GM12878 (cell line): ENCODE measurements around the gene EDEM2. TPM values are rescaled to one million over a fixed set of nuclear protein-coding genes. Genes with fewer than 3 reads are reported as not detected.

ENCODE experiments used
- ATAC-seq: fragments of 200-7000 bp; cut with Tn5 transposase; 3 replicates; pipeline ENCODE4 v1.9.1; 2020; ENCODE audit warnings: mild to moderate bottlenecking, moderate library complexity
- BruUV-seq: library from RNA; stranded (reverse); fragments of 400-500 nt; replicated peaks from 2 replicates; lab custom pipeline; 2021; lab: Mats Ljungman, UMichigan
- CTCF ChIA-PET: fragments of 300-600 bp; sonication (Branson Sonifier 250); formaldehyde crosslinking; extraction: SDS; loops from one replicate; lab custom pipeline; 2021; ENCODE audit warnings: inconsistent platforms; lab: Yijun Ruan, JAX
- POLR2A ChIA-PET: fragments of 350-600 bp; formaldehyde crosslinking; extraction: SDS; loops from one replicate; lab custom pipeline; 2021; ENCODE audit warnings: inconsistent platforms; lab: Charles Lee
- RAD21 ChIA-PET: fragments of 300-600 bp; sonication (Branson Sonifier 250); formaldehyde crosslinking; loops from one replicate; lab custom pipeline; 2023; ENCODE audit warnings: antibody characterized with exemption; ENCODE audit not compliant: unreplicated experiment; lab: Charles Lee
- SMC1A ChIA-PET: fragments of 300-600 bp; sonication (Branson Sonifier 250); formaldehyde crosslinking; loops from one replicate; lab custom pipeline; 2023; ENCODE audit not compliant: unreplicated experiment, uncharacterized antibody; lab: Charles Lee
- DNase-seq: peaks from one replicate; pipeline ENCODE4 v3.0.0-alpha.2; 2011; ENCODE audit warnings: low read depth, low spot score
- FAIRE-seq: peaks from 3 replicates; lab custom pipeline; 2011; peaks lifted over from hg19 to GRCh38; lab: Jason Lieb, UNC
- H2AFZ ChIP-seq: 2 replicates; pipeline ENCODE4 v1.6.0; 2011; ENCODE audit warnings: low read depth, low read length, control low read depth; ENCODE audit not compliant: control insufficient read depth
- H3K27ac ChIP-seq: 2 replicates; pipeline ENCODE4 v1.5.1; 2011; ENCODE audit warnings: control low read depth; ENCODE audit not compliant: control insufficient read depth, insufficient read depth
- H3K27me3 ChIP-seq, 2 experiments: replicated peaks in 1 of 2; 2 replicates each; pipeline versions ENCODE4 v1.6.0 to v1.6.1; 2011; ENCODE audit warnings: low read length in 1 of 2; ENCODE audit not compliant: control insufficient read depth in 2 of 2, insufficient read depth in 2 of 2
- H3K36me3 ChIP-seq, 2 experiments: 2 replicates each; pipeline ENCODE4 v1.5.1; 2011; ENCODE audit warnings: low read length in 1 of 2; ENCODE audit not compliant: control insufficient read depth in 2 of 2, insufficient read depth in 2 of 2
- H3K4me1 ChIP-seq: 2 replicates; pipeline ENCODE4 v1.6.1; 2011; ENCODE audit warnings: mild to moderate bottlenecking, low read length, moderate library complexity, mixed read lengths; ENCODE audit not compliant: control insufficient read depth, insufficient read depth
- H3K4me2 ChIP-seq: 2 replicates; pipeline ENCODE4 v1.6.0; 2011; ENCODE audit warnings: control low read depth; ENCODE audit not compliant: control insufficient read depth, insufficient read depth
- H3K4me3 ChIP-seq: fragments of 200-600 bp; sonication (generic); 2 replicates; pipeline ENCODE4 v1.5.1; 2016
- H3K79me2 ChIP-seq: 2 replicates; pipeline ENCODE4 v1.6.0; 2011; ENCODE audit warnings: low read length; ENCODE audit not compliant: control insufficient read depth, insufficient read depth
- H3K9ac ChIP-seq: 2 replicates; pipeline ENCODE4 v1.8.0; 2011; ENCODE audit warnings: low read length, control low read depth, mixed read lengths; ENCODE audit not compliant: control insufficient read depth, insufficient read depth
- H3K9me3 ChIP-seq: replicated peaks from 3 replicates; pipeline ENCODE4 v1.5.1; 2011; ENCODE audit warnings: mild to moderate bottlenecking, low read length; ENCODE audit not compliant: control insufficient read depth, insufficient read depth
- H4K20me1 ChIP-seq: 2 replicates; pipeline ENCODE4 v1.6.0; 2011; ENCODE audit not compliant: control insufficient read depth, insufficient read depth
- BCL11A ChIP-seq: IDR thresholded peaks from 2 replicates; pipeline ENCODE4 v1.6.1; 2011; ENCODE audit warnings: low read depth, low read length
- CEBPB ChIP-seq, 2 experiments: fragments of 150-350 bp in 1 of 2; IDR thresholded peaks; 2 replicates each; pipeline ENCODE4 v1.6.1; 2012 to 2014; ENCODE audit warnings: low read depth in 2 of 2, low read length in 2 of 2, borderline replicate concordance in 1 of 2, inconsistent platforms in 1 of 2
- CTCF ChIP-seq, 3 experiments: IDR thresholded peaks in 2 of 3; conservative IDR thresholded peaks in 1 of 3; 2 replicates each; pipeline ENCODE4 v1.5.1; 2011; ENCODE audit warnings: low read depth in 3 of 3, low read length in 3 of 3, mild to moderate bottlenecking in 3 of 3, control low read depth in 2 of 3, moderate library complexity in 2 of 3, inconsistent platforms in 1 of 3, mixed read lengths in 1 of 3; ENCODE audit not compliant: control insufficient read depth in 2 of 3, insufficient read depth in 1 of 3; ENCODE audit errors: extremely low read depth in 1 of 3
- E2F8 ChIP-seq: fragments of 450-650 bp; IDR thresholded peaks from 2 replicates; pipeline ENCODE4 v1.6.1; 2018; ENCODE audit warnings: mild to moderate bottlenecking, low read depth, moderate library complexity; ENCODE audit not compliant: partially characterized antibody
- FOXM1 ChIP-seq: IDR thresholded peaks from 2 replicates; pipeline ENCODE4 v1.6.1; 2012; ENCODE audit warnings: low read depth, mild to moderate bottlenecking, inconsistent platforms, low read length, moderate library complexity
- IKZF2 ChIP-seq, 2 experiments: fragments of 450-650 bp; IDR thresholded peaks; 2 replicates each; pipeline ENCODE4 v1.6.1; 2017; ENCODE audit warnings: mild to moderate bottlenecking in 2 of 2, moderate library complexity in 2 of 2
- MYB ChIP-seq: fragments of 150-350 bp; IDR thresholded peaks from 2 replicates; pipeline ENCODE4 v1.6.1; 2014; ENCODE audit warnings: mild to moderate bottlenecking, low read depth, low read length, borderline replicate concordance
- PAX8 ChIP-seq: fragments of 450-650 bp; IDR thresholded peaks from 2 replicates; pipeline ENCODE4 v1.6.1; 2017; ENCODE audit warnings: mild to moderate bottlenecking, moderate library complexity
- POLR2A ChIP-seq: IDR thresholded peaks from 2 replicates; pipeline ENCODE4 v1.6.1; 2011; ENCODE audit warnings: low read depth, mild to moderate bottlenecking, low read length
- POLR2AphosphoS2 ChIP-seq: IDR thresholded peaks from 2 replicates; pipeline ENCODE4 v1.6.1; 2011; ENCODE audit warnings: low read depth, mild to moderate bottlenecking, low read length, improper control_type of control experiment, moderate library complexity
- SRF ChIP-seq, 2 experiments: IDR thresholded peaks; 2 replicates each; pipeline ENCODE4 v1.6.1; 2011; ENCODE audit warnings: low read depth in 2 of 2, low read length in 2 of 2, mild to moderate bottlenecking in 1 of 2, moderate library complexity in 1 of 2
- ZBTB11 ChIP-seq: fragments of 450-650 bp; formaldehyde crosslinking; IDR thresholded peaks from 2 replicates; pipeline ENCODE4 v1.5.0; 2022; ENCODE audit warnings: mild to moderate bottlenecking, missing genetic modification characterization
- ZNF217 ChIP-seq: fragments of 450-650 bp; IDR thresholded peaks from 2 replicates; pipeline ENCODE4 v1.6.1; 2017; ENCODE audit warnings: antibody characterized with exemption, mild to moderate bottlenecking
- WGBS: methylation state at CpG from one replicate; pipeline ENCODE4 v1.1.6; 2016; ENCODE audit warnings: low lambda C conversion rate; ENCODE audit not compliant: insufficient replicate concordance, insufficient coverage; ENCODE audit errors: missing lambda C conversion rate; 5-methylcytosine and 5-hydroxymethylcytosine counted together
- in situ Hi-C: fragments of 300-500 bp; cut with MboI; formaldehyde crosslinking; loops from 9 replicates; pipeline ENCODE4 v1.14.3; 2018; ENCODE audit warnings: mixed read lengths
- intact Hi-C: fragments of 100-400 bp; cut with micrococcal nuclease; formaldehyde crosslinking; loops from one replicate; pipeline ENCODE4 v1.14.2; 2022; ENCODE audit not compliant: unreplicated experiment
- polyA plus RNA-seq, 11 experiments: library from polyadenylated mRNA; depleted of rRNA in 4 of 11; unstranded in 6 of 11; stranded (reverse) in 5 of 11; fragments of >200 nt; fragmentation: Nextera tagmentation in 4 of 11; fragmentation: Illumina TruSeq in 1 of 11; extraction: Ambion mirVana in 4 of 11; extraction: Trizol in 1 of 11; gene quantifications; 1 replicate in 1 of 11; 2 replicates in 10 of 11; pipeline versions ENCODE4 v1.2.1 to v1.2.3, GENCODE V29; 2011 to 2016; ENCODE audit warnings: inconsistent platforms in 2 of 11, missing spikeins in 2 of 11, low read depth in 1 of 11
- total RNA-seq, 4 experiments: library from RNA; depleted of rRNA in 3 of 4; stranded (reverse); fragments of >200 nt in 3 of 4; fragmentation: Illumina TruSeq in 1 of 4; extraction: Trizol in 1 of 4; gene quantifications; 2 replicates each; pipeline versions ENCODE4 v1.2.1 to v1.2.3, GENCODE V29; 2013 to 2021

EDEM2 gene
- total and polyA plus RNA-seq, 10 of the 15 experiments (the other 5 are each of a cell fraction or from before 2014, with no cell fraction given): 9.9 to 24.8 (median 14.8) TPM

- TF ChIP-seq CTCF (IDR thresholded peaks at IDR 0.05 in 2 of 3, conservative IDR thresholded peaks at IDR 0.05 in 1 of 3; ENCODE audit: control insufficient read depth in 2 of 3, extremely low read depth in 1 of 3, insufficient read depth in 1 of 3, low read depth in 3 of 3, low read length in 3 of 3): no peak
- TF ChIP-seq, all 136 proteins: peak for 0
These were observed 45.2 kb upstream of the EDEM2 start (continued) for GRCh38 chr20:35192118-35192872.

GRCh38 chr20:35191419-35192117 is 44.4 kb upstream of the EDEM2 start:
- BruUV-seq: no TSS peak
- RAD21 ChIA-PET: no interaction called here
- FAIRE-seq (no peak), DNase-seq (no peak), ATAC-seq (no peak)
- CTCF ChIA-PET: interaction anchor here (1.0 to 1.1 kb wide), 2 partner anchors 16 to 46 kb away, joined by 3 read pairs; no protein-coding TSS in a partner anchor
- Histone ChIP-seq H3K4me3 (no peak overlapping the region), H3K36me3 (no peaks in the 10 kb centered on the region), H2AFZ (no peak overlapping the region), H3K27me3 (no peaks in the 10 kb centered on the region), H3K79me2 (no peaks in the 10 kb centered on the region), H3K4me2 (no peak overlapping the region), H3K9me3 (no peaks in the 10 kb centered on the region; the same call in 1 of the 3 replicates), H4K20me1 (no peaks in the 10 kb centered on the region), H3K4me1 (no peaks in the 10 kb centered on the region), H3K9ac (no peak overlapping the region), H3K27ac (no peak overlapping the region)
- intact Hi-C loops: no loop called here
- POLR2A ChIA-PET: no interaction called here
- SMC1A ChIA-PET: no interaction called here
- in situ Hi-C loops: no loop called here
- WGBS: 58% methylated on average over 5 of the region's 5 CpGs
- no peak for TF ChIP-seq FOXM1
- TF ChIP-seq POLR2A: no peak
- no peak for TF ChIP-seq PAX8
- no peak for TF ChIP-seq ZBTB11 (CRISPR knock-in tag)
- TF ChIP-seq IKZF2 (IDR thresholded peaks at IDR 0.05): no peak
- no peak for TF ChIP-seq ZNF217
- TF ChIP-seq MYB: no peak
- no peak for TF ChIP-seq SRF (IDR thresholded peaks at IDR 0.05; ENCODE audit: low read depth in 2 of 2, low read length in 2 of 2)
- TF ChIP-seq BCL11A: no peak
- no peak for TF ChIP-seq E2F8
- no peak for TF ChIP-seq CEBPB (IDR thresholded peaks at IDR 0.05; ENCODE audit: borderline replicate concordance in 1 of 2, low read depth in 2 of 2, low read length in 2 of 2)
- no peak for TF ChIP-seq POLR2AphosphoS2
